ENCODE measurements around the gene MAGI2.

- TF ChIP-seq CTCF (IDR thresholded peaks at IDR 0.05; ENCODE audit: insufficient read depth, low read length, poor library complexity, severe bottlenecking) (no peak), EZH2phosphoT487 (conservative IDR thresholded peaks at IDR 0.05; ENCODE audit: low read length) (no peak)
Measured at GRCh38 chr7:78912781-78913180, 540.7 kb downstream of the MAGI2 start.
